Activated naive CD4-positive, alpha-beta T cell treated with anti-CD3 and anti-CD28 coated beads, Interleukin-2, amount 50 U/mL, for 16 hours (primary cell): ENCODE data around the gene ACO1.

Experiments
- DNase-seq: peaks from one replicate; pipeline ENCODE4 v3.0.0-alpha.2; 2020

Gene ACO1

DNA sequence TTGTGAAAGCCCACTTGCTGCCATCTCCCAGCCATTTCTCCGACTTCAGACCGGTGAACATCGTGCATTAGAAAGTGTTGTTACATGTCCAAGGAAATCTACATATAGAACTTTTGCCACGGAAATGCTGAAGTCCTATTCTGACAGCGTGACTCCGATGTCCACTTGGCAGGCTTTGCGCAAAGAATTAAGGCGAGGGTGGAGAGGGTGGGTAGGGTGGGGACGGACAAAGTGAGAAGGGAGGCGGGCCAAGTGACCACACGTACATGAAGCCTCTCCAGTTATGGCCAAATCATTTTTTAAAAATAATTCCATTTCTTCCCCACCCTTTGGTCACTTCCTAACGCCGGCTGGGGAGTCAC is 460 bp upstream of the ACO1 start:
- no peak for DNase-seq

DNA sequence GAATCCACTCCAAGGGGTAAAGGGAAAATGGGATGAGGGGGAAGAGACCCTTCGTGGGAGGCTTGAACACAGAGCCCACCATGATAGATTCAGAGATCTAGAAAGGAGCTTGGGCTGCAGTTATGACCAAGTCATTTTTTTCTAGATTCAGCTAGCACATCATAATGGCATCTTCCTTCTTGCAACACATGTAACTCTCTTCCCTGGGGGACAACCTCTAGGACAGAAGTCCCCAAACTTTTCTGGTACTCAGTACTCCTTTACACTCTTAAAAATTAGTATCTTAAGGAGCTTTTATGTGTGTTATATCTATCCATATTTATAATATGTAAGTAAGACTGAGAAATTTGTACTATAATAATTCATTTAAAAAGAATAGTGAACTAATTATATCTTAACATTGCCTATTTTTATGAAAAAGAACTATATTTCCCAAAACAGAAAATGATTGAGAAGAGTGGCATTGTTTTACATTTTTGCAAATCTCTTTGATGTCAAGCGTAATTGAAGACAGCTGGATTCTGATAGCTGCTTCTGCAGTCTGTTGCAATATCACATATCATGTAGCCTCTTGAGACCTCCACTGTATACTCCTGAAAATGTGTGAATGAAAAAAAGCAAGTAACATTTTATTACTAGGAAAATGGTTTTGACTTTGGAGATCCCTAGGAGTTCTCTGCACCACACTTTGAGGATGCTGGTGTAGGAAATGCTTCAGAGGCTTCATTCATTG is 875 bp downstream of the ACO1 start:
- DNase-seq: no peak

- no peak for DNase-seq
Measured at GRCh38 chr9:32385885-32386283, 1.4 kb downstream of the ACO1 start.

- DNase-seq: no peak
Measured at GRCh38 chr9:32387256-32387655, 2.8 kb downstream of the ACO1 start.

DNA sequence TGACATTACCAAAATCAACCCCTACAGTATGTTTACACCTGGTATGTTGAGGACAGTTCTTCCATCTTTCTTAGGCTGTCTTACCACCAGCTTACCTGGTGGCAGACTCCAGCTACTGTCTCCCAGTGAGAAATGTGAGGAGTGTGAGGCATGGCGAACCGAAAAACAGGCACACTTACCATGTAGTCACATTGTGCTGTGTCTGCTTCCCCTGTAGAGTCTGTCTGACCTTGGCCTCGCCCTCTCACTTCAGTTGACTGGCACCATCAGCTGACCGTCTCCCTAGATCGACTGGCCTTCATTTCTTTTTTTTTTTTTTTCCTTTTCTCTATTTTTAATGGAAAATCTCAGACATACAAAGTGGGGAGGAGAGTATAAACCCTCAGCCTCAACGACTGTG is 4.9 kb downstream of the ACO1 start:
- DNase-seq: no peak

GRCh38 chr9:32393911-32394310 is 9.5 kb downstream of the ACO1 start:
- no peak for DNase-seq

DNA sequence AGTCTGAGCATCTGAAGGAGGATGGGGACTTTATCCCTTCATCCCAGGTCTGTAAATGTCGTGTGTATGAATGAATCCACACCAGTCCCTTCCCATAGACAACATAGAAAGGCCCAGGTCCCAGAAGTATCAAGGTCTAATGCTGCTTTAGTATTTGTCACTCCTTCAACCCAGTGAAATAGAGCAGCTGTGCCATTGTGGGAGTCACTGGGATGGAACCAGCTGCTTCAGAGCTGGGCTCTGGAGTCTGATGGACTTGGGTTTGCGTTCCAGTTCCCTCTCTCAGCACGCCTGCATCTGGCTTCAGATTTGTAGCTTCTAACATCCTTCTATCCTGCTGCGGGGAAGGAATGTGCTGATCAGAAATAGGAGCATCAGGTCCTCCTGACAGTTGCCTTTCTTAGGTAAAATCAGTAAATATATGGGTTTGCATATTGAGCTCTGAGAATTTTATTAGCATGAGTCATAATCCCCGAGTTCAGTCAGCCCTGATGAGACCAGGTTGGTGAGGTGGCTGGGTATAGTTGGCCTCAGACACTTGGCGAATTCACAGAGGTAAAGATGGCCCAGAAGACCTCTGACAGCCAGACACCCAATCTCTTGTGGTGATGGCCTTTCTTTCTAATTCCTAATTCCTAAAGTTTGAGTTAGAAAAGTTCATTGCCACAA is 10.1 kb downstream of the ACO1 start:
- no peak for DNase-seq

GRCh38 chr9:32395510-32396216 is 11.2 kb downstream of the ACO1 start:
- no peak for DNase-seq

DNA sequence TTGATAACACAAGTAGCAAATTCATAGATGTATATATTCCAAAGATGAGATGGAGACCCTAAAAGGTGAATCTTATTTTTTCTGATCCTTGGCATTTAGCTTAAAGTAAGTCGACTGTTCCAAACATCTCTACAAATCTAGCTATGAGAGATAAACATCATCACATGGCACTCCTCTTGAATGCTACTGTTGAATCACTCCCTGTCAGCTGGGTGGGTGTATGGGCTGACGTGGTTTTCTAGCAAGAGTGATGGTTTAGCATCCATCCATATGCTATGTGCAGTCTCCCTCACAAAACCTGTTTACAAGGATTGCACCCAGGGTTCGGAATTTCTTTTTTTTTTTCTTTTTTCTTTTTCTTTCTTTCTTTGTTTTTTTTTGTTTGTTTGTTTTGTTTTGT is 13.8 kb downstream of the ACO1 start:
- no peak for DNase-seq

GRCh38 chr9:32399110-32399815 is 14.8 kb downstream of the ACO1 start:
- no peak for DNase-seq

GRCh38 chr9:32401488-32401887 is 17.0 kb downstream of the ACO1 start:
- DNase-seq: no peak

DNA sequence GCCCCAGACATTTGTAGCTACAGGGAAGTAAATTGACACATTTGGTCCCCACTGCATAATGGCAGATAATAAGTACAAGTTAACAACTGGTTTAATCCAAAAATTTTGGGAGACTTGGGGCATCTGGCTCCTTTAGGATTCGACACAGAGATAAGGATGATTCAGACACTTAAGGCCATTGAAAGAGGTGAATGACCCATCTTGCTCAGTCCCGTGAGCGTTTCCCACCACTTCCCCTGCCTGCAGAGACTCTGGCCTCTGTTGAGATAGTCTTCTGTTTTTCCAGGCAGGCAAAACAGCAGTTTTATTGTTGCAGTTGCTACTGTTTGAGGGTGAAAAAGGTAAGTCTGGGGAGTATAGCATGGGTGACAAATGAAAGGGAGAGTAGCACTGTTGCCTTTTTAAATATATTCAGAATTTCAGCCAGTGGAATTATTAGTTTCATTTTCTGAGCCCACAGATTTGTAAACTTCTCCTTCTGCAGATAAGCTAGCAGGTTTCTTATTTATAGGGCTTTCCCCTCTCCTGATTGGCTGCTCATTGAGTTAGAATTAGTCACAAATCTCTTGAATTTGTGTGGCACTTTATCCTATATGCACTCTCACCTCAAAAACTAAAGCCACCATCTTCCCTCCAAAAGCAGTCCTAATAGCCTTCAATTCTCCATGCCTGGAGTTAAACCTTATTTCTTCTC is 19.3 kb downstream of the ACO1 start:
- DNase-seq: no peak

GRCh38 chr9:32404402-32404801 is 20.0 kb downstream of the ACO1 start:
- DNase-seq: no peak

- DNase-seq: no peak
Measured at GRCh38 chr9:32404856-32405255, 20.4 kb downstream of the ACO1 start.

DNA sequence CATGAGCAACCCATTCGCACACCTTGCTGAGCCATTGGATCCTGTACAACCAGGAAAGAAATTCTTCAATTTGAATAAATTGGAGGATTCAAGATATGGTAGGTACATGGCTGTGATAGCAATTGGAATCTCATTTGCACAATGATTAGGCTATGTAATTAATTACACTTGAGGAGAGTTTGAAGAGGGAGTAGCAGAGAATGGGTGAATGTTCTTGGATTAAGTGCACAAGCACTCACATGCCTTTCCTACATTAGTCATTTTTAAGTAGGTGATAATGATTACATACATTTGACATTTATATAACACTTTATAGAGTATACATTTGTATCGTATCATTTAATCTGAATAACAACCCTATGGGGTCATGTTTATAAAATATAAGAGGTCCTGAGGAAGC is 21.1 kb downstream of the ACO1 start:
- DNase-seq: no peak

DNA sequence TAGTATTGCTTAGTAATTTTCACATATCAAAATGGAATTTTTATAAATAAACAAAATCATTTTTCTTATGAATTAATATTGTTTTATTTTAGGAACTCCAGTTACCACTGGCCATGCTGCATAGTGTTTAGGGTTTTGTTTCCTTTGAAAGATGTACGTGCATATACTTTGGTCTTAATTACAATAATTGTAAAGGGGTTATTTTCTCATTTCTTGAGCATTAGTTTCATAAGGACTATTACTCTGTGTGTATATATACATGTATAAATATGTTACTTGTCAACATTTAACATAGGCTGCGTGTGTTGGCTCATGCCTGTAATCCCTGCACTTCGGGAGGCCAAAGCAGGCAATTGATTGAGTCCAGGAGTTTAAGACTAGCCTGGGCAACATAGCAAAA is 21.6 kb downstream of the ACO1 start:
- no peak for DNase-seq

GRCh38 chr9:32411753-32412152 is 27.3 kb downstream of the ACO1 start:
- DNase-seq: no peak

GRCh38 chr9:32412440-32412839 is 28.0 kb downstream of the ACO1 start:
- DNase-seq: no peak

DNA sequence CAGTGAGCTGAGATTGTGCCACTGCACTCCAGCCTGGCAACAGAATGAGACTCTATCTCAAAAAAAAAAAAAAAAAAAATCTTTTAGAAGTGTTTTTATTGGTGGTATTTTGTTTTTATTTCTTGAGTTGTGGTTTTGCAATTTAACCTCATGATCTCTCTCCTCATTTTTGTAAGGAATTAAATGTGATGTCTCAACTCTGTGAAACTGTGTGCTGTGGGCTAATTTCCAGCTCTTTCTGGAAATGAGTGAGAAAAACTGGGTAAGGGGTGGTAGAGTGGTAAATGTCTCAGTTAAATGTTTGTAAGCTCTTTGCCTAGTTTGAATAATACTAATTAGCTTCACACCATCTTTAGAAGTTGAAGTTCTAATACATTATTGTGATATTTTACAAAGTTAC is 29.0 kb downstream of the ACO1 start:
- no peak for DNase-seq

- DNase-seq: no peak
Measured at GRCh38 chr9:32414856-32415255, 30.4 kb downstream of the ACO1 start.

- DNase-seq: no peak
Measured at GRCh38 chr9:32419921-32420320, 35.5 kb downstream of the ACO1 start.

GRCh38 chr9:32422237-32422806 is 37.9 kb downstream of the ACO1 start:
- DNase-seq: no peak

DNA sequence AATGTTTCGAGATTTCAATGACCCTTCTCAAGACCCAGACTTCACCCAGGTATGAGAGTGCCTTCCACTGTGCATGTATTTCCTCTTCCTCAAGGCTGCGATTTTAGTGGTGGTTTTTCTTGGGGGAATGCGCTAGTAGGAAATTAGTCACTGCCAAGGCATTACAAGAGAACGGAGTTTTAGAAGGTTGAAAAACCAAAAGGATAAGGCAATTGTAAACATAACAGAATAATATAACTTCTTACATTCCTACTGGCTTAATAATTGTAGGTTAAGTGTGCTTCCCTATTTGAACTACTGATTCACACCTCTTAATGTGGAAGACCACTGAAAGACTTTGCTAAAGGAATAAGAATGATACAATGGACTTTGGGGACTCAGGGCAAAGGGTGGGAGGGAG is 38.9 kb downstream of the ACO1 start:
- DNase-seq: no peak
